ENCODE results near the gene ARNT2.

Gene ARNT2

DNA sequence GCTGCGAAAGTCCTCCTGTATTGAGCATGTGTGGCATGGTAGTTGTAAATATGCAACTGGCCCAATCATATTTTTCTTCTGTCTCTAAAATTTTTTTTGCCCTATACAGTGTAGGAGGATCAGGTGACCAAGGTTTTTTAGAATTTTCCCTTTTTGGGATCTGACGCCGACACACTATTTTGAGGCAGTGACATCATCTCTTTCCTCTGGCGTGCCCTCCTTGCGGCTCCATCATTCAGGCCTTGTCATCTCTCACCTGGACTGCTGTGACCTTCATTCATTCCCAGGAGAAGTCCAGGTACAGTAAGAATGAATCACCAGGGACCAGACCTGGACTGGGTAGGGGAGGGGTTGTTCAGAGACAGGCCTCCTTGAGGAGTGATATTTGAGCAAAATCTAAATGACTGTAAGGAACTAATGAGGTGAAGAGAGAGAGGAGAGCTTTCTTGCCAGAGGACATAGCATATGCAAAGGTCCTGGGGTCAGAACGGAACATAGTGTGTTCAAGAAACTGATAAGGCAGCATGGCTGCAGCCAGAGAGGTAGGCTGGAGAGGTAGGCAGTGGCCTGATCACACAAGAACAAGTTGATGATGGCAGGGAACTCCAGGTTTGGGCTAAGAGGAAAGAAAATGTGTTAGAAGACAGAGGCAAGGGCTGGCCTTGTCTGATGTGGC is 38.7 kb downstream of the ARNT2 start:
- DNase-seq (ENCODE audit: low spot score): no peak

DNA sequence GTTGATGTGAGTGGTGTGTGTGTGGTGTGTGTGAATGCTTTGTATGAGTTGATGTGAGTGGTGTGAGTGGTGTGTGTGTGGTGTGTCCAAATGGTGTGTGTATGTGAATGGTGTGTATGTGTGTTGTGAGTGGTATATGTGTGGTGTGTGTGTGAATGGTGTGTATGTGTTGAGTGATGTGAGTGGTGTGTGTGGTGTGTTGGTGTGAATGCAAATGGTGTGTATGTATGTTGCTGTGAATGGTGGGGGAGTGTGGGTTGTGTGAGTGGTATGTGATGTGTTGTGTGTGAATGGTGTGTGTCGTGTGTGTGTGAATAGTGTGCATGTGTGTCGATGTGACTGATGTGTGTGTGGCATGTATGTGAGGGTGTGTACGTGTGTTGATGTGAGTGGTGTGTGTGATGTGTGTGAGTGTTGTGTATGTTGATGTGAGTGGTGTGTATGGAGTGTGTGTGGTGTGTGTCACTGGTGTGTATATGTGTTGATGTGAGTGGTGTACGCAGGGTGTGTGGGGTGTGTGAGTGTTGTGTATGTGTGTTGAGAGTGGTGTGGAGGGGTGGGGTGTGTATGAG is 40.6 kb downstream of the ARNT2 start:
- no peak for DNase-seq (ENCODE audit: low spot score)

DNA sequence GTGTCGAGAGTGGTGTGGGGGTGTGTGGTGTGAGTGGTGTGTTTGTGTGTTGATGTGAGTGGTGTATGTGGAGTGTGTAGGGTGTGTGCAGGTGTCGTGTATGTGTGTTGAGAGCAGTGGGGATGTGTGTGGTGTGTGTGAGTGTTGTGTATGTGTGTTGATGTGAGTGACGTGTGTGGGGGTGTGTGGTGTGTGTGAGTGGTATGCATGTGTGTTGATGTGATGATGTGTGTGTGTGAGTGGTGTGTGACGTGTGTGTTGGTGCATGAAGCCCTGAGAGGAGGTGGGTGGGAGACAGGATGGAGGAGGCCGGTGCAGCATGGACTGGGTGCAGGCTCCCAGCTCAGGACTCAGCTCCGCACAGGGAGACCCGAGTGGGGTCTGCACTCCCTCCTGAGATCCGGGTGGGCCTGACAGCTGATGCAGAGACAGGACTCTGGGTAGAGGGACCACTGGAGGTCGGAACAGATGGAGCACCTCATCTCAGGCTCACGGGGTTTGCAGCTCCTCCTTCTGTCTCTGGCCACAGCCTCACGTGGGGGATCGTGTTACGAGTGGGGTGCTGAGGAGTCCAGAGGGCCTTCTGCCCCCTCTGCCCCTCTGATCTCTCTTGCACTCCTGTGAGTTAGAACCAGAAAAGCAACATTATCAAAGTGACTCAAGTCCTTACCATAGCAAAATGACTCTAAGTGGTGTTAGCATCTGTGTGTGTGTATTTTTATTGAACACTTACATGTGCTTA is 41.3 kb downstream of the ARNT2 start:
- DNase-seq (ENCODE audit: low spot score): no peak

DNA sequence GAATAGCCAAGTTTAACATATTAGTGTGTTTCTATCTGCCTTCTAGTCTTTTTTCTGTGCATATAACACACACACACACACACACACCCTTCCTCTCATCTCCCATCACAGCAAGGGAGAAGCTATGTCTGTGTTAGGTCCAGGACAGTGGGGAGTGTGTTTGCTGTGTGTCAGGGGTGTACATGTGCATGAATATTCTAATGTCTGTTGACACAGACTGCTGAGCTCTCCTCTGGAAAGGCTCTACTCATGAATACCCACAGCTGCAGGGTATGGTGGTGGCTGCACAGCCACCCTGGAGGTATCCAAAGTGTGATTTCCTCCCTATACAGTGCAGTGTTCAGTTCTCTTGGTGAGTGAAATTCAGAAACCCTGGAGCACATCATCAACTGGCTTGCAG is 42.9 kb downstream of the ARNT2 start:
- no peak for DNase-seq (ENCODE audit: low spot score)

- no peak for DNase-seq (ENCODE audit: low spot score)
These were observed 45.6 kb downstream of the ARNT2 start for GRCh38 chr15:80449825-80450224.

DNA sequence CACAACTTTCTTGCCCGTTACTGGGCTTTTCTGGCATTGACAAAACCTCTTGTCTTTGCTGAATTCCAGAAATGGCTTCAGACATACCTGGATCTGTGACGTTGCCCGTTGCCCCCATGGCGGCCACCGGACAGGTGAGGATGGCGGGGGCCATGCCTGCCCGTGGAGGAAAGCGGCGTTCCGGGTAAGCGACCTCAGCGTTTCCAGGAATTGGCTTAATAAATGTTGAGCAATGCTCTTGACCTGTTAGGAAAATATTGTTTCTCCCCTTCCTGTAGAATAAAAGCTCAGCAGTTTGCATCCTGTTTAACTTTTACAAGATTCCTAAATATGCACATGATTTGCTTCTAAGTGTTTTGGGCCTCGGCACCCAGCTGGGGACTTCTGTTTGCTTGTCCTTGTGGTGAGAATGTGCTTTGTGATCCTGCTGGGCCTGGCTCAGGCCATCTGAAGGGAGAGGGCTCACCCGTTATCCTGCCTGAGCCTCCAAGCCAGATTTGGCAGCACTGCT is 46.7 kb downstream of the ARNT2 start:
- no peak for DNase-seq (ENCODE audit: low spot score)

GRCh38 chr15:80452166-80452565 is 48.0 kb downstream of the ARNT2 start:
- DNase-seq (ENCODE audit: low spot score): peak; percentile 5

- no peak for DNase-seq (ENCODE audit: low spot score)
These were observed 51.0 kb downstream of the ARNT2 start for GRCh38 chr15:80455051-80455648.

DNA sequence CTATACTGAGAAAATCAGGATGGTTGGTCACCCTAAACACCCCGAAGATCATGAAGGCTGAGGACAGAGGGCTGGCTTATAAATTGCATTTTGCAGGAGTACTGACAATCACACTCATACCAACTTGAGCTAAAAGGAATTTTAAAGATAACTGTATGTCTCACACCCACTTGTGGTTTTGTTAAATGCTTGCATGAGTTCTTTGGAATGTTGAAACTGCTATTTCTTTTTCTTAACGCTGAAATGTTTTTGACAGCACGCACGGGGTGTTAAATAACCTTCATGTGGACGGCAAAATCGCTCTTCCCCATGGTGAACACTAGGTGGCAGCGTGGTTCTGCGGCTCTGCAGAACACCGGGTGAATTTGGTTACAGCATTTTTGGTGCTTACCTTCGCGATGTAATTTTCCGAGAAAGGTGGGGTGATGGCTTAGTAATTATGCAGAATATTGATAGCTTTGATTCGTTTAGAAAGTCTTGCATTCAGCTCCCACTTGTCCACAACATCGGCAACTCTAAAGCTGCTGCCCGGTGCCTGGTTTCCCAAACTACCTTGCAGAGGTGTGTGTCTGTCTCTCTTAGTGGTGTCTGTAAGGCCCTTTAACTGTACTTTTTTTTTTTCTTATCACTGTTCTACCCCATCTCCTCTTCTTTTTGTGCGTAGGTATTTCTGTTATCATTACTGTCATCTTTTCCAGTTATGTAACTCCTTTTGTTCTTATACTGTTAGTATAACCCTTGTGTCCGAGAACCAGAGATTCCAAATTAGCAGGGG is 51.7 kb downstream of the ARNT2 start:
- DNase-seq (ENCODE audit: low spot score): peak; percentile 18

GRCh38 chr15:80456517-80457492 is 52.6 kb downstream of the ARNT2 start:
- DNase-seq (ENCODE audit: low spot score): peak; percentile 53

DNA sequence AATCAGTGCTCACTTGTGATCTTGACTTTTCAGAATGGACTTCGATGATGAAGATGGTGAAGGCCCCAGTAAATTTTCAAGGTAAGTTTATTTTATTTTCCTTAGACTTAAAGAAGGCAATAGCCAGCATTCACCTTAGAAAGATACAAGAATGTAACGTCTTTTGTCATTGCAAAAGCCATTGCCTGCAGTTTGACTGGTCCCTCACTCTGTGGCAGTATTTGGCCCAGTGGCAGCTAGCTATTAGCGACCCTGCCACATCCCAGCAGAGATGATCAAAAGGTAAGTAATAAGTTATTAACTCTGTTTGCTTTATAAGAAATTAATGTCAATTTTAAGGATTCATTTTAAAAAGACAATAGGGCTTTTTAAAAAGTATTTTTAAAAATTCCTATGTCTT is 53.7 kb downstream of the ARNT2 start:
- DNase-seq (ENCODE audit: low spot score): no peak

DNA sequence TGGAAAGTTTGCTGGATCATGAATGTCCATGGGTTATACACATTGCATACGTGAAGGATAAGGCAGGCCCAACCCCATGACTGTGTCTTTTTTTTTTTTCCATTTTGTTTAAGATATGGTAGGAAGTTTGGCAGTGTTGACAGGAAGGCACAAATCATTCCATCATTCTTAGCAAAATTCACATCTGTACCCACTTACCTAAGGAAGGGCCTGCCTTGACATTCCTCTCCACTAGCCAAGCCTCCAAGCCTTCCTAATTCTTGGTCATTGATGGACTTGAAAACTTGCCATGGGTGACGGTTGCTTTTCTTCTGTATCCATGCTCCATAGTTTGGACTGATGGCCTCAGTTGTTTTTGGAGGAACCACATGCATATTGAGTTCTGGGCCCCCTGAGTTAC is 54.4 kb downstream of the ARNT2 start:
- DNase-seq (ENCODE audit: low spot score): no peak

DNA sequence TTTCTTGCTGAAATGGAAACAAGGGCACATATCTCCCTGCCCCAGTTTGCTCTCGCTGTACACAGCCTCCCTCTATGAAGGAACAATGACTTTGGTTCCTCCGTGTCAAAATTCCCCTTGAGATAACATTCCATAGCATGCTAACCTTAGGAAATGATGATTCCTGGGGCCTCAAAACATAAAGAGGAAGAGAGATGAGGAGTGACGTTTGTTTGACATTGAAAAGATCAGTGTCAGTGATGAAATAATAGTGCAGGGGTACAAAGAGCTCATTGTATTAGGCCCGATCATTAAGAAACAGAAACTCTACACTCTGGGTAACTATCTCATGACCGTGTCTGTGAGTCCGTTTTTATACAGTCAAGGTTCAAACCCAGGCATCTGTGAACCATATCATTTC is 55.2 kb downstream of the ARNT2 start:
- DNase-seq (ENCODE audit: low spot score): no peak

DNA sequence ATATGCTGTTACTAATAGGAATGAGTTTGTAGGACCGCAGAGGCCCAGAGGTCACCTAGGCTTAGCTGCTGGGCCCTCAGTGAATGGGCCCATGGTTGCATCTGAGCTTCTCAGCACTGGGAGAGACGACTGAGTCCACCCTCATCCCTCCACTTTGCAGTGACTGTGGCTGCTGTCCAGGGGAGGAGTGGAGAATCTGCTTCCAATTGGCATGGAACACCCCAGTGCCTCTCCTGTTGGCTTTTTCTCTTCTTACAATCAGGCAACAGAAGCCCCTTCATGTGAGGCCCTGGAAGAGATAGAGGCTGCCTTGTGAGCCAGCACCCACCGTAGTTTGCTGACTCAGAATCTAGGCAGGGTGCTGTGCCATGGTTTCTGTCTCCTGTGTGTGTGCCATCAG is 55.6 kb downstream of the ARNT2 start:
- no peak for DNase-seq (ENCODE audit: low spot score)

DNA sequence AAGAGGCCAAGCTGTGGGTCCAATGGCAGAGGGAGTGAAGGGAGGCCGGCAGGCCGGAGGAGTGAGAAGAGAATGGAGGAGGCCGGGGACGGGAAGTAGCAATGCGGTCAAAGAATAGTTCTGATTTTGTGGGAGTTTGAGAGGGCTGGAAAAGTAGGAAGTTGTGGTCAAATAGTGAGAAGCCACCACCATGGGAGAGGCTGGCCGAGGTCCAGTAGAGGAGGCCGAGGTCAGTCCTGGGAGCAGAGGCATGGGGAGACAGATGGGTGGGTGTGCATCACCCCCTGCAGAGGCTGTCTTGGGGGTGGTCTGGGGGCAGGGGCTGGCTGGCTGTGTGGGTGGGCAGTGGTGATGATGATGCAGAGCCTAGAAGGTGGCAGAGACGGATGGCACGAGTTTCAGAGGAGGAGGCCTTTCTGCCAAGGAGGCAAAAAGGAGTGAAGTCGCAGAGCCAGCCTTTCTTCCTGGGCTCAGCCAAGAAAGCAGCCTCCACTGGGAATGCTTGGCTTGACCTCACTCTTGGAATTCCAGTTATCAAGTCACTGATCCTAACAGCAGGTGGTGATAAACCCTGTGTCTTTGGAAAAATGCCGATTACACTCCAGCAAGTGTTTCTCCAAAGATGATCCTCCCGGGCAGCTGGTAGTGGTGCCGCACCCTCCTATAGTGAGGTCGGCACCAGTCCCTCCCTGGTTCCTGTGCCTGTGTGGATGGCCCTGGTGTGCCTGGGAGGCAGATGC is 57.3 kb downstream of the ARNT2 start:
- DNase-seq (ENCODE audit: low spot score): no peak

DNA sequence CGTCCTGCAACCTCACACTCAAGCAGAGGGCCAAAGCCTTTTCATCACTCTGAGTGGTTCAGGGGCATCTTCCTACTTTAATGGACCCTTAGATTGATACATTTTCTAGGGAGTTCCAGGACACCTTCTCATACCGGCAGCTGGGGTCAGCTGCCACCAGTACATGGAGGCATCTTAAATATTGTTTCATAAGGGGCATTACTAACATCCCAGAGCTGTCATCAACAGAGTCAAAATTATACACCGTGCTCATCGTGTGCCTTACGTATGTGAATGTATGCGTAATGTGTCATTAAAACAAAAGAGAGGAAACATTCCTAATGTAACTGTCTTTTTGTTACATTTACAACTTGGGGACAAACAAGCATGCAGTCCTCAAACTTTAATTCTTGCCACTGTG is 57.9 kb downstream of the ARNT2 start:
- no peak for DNase-seq (ENCODE audit: low spot score)

DNA sequence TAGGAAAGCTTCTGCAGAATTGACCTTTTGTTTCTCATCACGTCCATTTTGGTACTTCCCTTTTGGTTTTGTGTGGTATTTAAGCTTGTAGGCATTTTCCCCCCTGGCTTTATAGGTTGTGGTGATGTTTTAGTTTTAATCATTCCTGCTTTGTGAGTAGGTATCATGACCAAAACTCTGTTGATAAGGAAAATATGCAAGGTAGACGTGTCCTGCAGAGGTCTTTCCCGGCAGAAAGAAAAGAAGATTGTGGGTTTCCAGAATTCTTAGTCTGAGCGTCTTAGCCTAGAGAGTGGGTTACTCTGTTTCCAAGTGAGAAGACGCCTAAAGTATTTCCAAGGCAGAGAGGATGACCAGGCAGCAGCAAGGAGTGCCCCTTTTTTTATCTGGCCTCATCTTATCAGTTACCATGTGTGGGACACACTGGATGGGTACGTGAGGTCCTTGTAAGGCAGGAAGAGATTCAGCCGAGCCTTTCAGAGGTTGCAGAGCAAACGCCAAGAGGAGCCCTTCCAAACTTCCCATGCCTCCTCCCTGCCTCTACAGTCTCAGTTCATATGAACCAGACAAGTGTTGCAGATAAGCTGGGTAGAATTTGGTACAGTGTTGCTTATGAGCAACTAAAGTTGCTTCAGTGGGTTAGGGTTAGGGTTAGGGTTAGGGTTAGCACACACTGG is 58.8 kb downstream of the ARNT2 start:
- no peak for DNase-seq (ENCODE audit: low spot score)

GRCh38 chr15:80464951-80465625 is 60.9 kb downstream of the ARNT2 start:
- no peak for DNase-seq (ENCODE audit: low spot score)

GRCh38 chr15:80465626-80466005 is 61.4 kb downstream of the ARNT2 start:
- no peak for DNase-seq (ENCODE audit: low spot score)
